HG02642 (cell line): ENCODE data around the gene B3GALT5.
"Not testable (repeated sequence)": the region's sequence is repeated elsewhere in the genome, so short reads cannot be mapped to it uniquely, and the experiment has no call there.

Experiments used
- ATAC-seq: cut with Tn5 transposase; IDR thresholded peaks from one replicate; pipeline ENCODE4 v1.9.1; 2021; ENCODE audit warnings: mild to moderate bottlenecking; ENCODE audit not compliant: unreplicated experiment, poor library complexity

B3GALT5 gene, protein sequence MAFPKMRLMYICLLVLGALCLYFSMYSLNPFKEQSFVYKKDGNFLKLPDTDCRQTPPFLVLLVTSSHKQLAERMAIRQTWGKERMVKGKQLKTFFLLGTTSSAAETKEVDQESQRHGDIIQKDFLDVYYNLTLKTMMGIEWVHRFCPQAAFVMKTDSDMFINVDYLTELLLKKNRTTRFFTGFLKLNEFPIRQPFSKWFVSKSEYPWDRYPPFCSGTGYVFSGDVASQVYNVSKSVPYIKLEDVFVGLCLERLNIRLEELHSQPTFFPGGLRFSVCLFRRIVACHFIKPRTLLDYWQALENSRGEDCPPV

DNA sequence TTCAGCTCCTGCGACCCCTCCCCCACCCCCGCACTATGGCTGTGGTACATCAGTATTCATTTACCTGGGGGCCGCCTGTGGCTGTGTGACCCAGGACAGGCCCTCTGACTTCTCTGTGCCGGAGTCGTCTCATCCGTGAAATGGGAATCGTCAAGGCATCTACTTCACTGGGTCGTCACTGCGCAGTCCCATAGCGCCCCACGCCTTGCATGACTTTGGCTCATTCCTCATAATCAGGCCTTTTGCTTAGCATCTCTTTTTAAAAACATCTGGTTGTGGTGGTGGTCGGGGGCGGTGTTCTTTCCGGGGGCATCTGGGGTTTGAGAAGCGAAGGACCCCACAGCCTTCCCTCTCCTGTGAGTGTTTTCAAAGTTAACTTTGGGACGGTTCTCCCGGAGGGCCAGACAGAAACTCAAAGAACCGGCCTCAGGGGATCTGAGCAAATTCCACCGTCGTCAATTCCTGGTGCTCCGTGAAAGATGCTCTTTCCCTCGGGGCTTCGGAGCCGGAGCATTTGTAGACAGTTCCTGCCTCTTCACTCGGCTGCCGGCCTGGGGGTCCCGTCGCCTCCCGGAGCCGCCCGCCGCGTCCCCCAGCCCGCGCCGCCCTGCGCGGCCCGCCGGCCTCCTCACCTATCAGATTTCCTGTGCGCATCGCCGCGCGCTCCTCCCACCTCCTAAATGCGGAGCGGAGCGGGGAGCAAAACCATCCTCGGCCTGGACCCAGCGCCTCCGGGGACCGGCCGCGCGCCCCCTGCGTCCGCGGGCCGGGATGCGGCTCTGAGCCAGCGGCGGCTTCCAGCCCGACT, at the start of gene B3GALT5:
TSS of gene B3GALT5 (plus strand) at position 708 of the 808 bp plus-strand sequence. CDS start 47,620 bp downstream, outside the sequence.
- ATAC-seq = no peak

DNA sequence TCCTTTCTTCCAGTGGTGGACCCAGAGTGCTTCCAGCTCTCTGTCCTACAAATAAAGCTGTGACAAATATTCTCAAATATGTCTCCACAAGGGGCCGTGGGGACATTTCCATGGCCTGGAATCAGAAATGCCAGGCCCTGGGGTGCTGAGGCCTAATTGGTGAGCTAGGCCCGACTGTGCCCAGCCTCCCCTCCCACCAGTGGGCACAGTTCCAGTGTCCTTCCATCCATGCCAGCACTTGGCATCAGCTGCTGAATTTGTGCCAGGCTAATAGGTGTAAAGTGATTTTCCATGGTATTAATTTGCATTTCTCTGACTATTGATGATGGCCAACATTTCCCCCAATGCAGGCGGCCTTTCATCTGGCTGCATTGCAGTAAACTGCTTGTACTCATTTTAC, 48.5 kb upstream of the B3GALT5 start:
- no peak for ATAC-seq

DNA sequence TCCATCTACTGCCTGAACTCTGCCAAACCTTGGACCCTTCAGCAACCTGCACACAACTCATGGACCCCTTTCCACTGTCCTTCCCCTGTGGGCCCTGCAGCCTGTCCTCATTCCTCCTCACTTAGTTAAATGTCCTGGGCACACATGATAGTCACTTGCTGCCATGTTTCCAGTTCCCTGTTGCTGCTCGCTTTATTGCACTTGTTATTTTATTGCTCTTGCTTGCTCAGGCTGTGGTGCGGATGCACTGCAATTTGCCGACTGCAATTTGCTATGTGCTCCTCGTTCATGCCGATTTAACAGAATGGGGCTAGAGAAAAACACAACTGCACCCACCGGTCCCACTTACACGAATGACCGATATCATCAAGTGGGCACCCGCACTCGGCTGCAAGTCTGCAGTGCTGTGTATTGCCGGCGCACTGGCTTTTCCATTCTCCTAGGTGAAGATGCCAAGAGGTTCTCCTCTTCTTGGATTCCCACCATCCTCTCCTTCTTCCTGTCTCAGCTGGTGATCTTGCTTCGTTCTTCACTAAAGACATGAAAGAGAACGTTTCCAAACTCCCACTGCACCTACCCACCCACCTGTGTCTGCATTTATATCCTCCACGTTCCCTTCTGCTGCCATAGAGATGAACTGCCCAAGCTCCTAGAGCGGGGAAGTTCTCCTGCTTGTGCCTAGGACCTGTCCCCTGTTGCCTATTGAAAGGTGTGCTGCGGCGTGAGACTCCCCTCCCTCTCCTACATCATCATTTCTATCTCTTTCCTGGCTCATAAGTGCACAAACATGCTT, 45.4 kb upstream of the B3GALT5 start:
- no peak for ATAC-seq

DNA sequence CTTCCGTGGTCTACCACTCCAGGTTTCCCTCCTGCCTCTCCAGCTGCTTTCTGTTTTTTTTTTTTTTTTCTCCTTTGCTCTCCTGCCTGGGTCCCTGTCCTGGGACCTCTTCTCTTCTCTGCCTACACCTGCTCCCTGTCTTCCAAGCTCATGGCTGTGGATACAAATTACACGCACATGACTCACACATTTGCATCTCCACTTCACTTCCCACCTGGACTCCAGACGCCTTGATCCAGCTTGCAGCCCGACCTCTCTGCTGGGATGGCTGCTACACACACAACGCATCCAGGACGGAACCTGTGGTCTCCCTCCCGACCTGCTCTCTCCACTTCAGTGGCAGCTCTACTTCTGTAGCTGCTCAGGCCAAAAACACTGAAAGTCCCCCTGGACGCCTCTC, 44.4 kb upstream of the B3GALT5 start:
- ATAC-seq = no peak

DNA sequence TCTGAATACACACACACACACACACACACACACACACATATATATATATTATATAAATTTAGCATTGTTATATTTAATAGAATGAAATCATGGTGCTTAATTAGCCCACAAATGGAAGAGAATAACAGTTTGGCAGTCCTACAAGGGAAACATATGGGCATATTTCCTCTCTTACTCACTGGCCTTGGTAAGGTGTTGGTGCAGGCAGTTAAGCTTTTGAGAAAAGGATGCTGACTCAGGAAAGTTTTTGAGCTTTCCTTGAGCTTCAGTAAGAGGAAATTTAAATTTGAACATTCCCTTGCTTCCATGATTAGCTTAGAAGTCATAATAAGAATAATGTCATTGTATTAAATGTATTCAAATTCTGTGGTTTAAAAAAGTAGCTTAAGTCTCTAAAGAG, 37.0 kb upstream of the B3GALT5 start:
- ATAC-seq = no peak

DNA sequence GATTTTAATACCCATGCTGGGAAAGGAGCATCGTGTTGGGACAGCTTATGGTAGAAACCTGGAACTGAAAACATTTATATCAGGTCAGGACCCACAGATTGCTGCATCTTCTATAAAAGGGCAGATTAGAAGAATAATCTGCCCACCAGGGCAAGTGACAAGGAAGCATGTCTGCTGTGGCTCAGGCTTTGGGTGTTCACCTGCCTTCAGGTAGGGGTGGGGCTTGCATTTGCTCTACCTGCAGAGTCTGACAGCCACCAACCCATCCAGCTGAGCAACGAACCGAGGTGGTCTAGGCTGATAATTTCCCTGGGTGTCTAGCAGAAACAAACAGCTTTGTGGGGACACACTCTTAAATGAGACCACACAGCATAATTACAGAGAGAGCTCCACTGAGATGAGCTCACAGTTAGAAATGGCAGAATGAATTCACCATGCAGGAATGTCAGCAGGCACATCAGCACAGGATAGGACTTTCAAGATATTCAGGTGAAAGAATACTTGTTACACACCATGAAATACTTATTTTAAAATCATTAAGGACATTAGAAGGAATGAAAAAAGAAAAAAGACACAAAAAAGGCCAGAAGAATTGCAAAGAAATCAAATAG, 36.1 kb upstream of the B3GALT5 start:
- ATAC-seq = no peak

DNA sequence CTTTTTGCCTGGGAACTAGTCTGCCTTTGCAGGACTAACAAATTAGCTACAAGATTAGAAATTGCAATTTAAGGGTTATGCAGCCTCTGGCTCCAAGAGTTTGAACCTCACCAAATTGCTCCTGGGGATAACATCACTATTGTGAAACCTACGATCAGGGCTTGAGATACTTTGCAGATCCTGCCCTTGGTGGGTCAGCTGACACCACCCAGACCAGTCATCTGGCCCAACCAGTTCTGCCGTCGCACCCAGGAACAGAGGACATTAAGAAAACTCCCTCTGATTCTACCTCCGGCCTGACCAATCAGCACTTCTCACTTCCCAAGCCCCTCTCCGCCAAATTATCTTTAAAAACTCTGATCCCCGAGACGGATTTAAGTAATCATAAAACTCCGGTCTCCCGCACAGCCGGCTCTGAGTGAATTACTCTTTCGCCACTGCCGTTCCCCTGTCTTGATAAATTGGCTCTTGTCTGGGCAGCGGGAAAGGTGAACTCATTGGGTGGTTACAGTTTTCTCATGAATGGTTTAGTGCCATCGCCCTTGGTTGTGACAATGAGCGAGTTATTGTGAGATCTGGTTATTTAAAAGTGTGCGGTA, 32.9 kb upstream of the B3GALT5 start:
- ATAC-seq = no peak

DNA sequence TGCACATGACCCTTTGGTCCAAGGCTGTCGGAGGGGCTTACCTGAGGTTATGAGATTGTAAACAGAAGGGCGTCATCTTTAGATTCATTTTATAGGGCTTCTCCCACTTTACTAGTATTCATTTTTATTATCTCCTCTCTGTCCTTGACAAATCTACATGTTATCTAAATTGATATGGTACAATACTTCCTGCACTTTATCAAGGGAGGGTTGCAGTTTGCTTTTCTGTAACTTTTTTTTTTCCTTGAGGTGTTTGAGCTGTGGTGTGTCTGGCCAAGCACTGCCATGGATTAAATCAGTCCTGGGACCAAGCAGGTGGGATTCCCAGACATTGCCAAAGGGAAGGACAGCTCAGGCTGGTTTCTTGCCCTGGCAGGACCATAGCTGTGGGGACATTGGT, 32.0 kb upstream of the B3GALT5 start:
- ATAC-seq = no peak

DNA sequence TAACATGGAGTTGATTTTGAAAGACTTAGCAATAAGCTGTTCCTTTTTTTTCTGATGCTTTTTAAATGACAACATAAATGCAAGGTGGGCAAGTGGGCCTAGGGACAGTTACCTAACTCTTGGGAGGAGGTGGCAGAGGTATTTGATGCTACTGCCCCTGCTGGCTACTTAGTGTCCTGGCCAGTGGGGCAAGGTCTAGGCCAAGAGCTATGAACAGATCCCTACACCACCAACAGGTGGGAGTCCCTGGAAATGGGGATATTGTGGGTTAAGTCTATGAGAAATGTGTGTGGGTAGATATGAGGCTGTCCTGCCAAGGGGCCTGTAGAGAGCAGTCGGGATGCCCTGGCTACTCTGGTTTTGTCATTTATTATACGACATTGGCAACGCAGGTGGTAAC, 31.3 kb upstream of the B3GALT5 start:
- no peak for ATAC-seq

DNA sequence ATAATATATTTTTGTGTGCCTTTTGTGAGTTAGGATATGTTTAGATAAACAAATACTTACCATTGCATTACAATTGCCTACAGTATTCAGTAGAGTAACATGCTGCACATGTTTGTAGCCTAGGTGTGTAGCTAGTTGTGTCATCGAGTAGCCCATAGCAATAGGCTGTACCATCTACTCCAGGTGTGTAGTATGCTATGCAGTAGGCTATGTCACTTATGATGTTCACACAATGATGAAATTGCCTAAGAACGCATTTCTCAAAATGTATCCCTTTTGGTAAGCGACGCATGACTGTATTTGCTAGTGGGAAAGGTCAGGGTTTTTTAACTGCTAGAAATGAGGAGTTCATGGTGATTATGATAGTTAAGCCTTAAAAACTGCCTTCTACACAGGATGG, 30.0 kb upstream of the B3GALT5 start:
- ATAC-seq = no peak

DNA sequence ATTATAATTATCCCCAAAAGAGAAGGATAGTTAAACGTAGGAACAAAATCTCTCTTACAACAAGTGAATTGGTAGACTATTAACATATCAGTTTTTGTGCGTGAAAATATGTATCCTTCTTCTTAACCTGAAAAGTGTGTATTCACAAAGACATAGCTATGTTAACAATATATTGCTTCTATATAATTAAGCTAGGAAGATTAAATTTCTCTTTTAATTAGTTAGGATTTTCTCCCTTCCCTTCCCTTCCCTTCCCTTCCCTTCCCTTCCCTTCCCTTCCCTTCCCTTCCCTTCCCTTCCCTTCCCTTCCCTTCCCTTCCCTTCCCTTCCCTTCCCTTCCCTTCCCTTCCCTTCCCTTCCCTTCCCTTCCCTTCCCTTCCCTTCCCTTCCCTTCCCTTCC, 29.2 kb upstream of the B3GALT5 start:
- ATAC-seq = not testable (repeated sequence)

DNA sequence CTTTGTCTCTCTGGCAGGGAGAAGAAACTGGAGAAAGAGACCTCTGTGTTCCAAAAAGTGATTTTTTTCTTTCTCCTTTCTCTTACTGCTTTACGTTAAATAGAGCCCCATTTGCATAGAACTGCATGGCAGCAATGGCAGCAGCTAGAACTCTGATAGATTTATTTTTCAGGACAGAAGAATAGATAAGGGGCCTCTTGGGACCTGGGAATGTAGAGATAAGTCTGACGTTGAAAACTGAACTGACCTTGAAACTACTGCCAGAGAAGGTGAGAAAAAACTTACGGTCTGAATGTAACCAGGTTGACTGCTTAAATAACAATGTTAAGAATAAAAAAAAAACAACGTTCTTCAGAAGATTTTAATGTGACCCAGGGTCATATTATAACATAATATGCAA, 25.4 kb upstream of the B3GALT5 start:
- no peak for ATAC-seq

DNA sequence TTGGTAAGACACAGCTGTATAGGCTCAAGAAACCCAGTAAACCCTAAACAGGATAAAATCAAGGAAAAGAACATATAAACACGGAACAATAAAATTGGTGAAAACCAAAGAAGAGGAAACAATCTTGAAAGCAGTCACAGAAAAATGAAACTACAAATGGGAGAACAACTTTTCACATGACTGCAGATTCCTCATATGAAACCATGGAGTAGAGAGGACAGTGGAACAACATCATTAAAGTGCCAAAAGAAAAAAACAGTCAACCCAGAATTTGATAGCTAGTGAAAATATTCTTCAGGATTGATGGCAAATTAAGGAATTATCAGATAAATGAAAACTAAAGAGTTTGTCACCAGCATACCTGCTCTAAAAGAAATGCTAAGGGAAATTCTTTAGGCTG, 23.9 kb upstream of the B3GALT5 start:
- ATAC-seq = no peak

DNA sequence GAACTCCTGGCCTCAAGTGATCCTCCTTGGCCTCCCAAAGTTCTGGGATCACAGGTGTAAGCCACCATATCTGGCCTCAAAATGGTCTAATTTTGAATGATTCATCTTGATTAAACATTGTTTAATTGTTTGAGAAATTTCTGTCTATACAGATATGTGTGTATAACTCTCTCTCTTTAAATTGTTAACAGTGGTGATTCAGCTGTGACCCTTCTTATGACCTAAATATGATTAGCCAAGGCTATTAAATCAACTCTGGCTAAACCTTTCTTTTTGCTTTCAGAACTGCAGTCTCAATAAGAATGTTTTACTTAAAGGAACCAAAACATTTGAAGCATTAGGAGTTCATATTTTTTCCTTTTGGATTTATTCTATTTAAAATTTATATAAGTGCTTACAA, 19.2 kb upstream of the B3GALT5 start:
- ATAC-seq = no peak

DNA sequence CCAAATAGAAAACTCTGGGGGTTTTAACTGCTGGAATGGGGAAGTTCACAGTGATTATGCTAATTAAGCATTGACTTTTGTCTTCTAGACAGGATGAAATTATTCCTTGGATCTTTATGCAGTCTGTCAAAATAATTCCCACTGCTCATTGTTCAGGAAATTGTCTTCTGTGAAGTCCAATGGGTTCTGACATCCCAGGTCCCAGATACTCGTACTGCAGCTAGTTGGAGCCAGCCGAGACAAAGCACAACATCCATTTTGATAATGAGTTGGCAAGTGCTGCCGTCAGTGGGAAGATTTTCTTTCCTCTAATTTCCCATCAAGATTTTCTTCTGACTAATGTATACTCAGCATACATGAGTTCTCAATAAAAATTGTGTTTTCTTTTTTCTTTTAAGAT, 17.3 kb upstream of the B3GALT5 start:
- no peak for ATAC-seq

DNA sequence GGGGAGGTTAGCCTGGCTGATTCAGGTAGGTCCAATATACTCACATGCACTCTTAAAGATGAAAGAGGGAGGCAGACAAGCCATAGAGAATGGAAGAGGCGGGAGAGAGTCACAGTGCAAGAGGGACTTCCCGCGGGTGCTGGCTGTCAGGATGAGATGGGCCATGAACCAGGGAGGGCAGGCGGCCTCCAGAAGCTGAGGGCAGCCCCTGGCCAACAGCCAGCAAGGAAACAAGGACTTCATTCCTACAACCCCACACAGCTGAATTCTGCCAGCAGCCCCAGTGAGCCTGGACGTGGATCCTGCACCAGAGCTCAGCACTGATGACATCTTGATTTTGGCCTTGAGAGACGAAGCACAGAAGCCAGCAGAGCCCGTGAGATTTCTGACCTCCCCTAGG, 15.1 kb upstream of the B3GALT5 start:
- no peak for ATAC-seq

DNA sequence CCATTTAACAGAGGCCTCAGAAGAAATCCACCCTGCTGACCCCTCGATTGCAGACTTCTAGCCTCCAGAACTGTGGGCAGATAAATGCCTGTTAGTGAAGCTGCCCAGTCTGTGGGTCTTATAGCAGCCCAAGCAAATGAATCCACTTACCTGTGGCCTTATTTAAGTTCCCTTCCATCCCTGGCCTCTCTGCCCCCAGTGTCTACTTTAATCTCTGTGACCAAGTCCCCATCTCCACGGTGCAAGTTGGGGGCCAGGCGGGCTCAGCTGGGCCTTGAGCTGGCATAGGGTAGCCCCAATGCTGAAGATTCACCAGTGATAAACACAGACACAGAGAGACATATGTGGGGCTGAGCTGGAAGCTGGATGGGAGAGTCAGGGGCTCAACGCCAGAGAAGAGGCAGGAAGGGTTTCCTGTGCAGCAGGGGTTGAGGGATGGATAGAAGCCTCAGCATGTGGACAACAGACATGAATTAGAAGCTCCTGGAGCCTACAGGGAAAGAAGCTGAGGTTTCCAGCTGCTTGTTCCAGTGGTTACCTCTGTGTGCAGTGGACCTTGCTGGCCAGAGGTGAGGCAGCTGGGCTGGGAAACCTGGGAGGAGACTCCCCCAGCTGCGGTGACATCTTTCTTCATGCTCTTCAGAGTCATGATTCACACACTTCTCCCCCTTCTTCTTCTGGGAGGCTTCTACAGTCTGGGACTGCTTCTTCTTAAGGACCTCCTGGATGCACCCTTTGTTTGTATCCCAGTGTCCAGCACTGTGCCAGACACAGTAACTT, 13.4 kb upstream of the B3GALT5 start:
- ATAC-seq = no peak

DNA sequence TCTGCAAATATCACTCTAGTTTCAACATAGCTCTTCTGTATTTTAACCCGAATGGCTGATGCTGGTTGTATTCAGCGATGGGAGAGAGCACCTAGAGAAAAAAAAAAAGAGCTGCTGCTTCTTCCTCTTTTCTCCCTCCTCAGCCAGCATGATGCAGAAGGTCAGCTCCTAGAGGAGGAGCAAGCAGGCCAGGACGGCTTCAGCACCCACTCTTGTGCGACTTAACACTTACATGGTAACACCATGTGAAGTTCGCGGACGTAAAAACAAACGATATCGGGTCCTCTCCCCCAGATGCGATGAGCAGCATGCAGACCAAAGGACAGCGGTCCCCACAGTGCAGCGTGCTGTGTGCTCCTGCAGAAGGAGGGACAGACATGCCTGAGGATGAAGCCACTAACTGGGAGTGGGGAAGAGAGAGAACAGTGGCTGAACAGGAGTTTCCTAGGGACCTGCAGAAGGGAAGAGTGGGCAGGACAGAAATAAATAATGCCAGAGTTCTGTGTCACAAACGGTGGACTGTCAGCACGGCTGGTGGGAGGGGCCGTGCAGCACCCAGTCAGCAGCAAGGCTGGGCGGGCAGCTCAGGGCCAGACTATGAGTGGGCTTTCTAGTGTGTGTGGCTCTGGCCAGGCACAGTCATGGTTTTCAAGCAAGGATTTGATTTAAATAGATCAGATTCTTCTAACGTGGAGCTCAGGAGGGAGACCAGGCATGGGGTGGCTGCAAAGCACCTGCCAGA, 11.4 kb upstream of the B3GALT5 start:
- no peak for ATAC-seq
